GM23248 (cell line): ENCODE measurements around the gene RBP3. TPM values are rescaled to one million over a fixed set of nuclear protein-coding genes. Genes with fewer than 3 reads are reported as not detected.
A peak's percentile ranks its signal among the peaks of the same experiment; 100 is the strongest.

Experiments
- DNase-seq: peaks from one replicate; pipeline ENCODE4 v3.0.0-alpha.2; 2015
- H2AFZ ChIP-seq: fragments of 200-600 bp; sonication (generic); 2 replicates; pipeline ENCODE4 v1.6.1; 2016; ENCODE audit warnings: antibody characterized with exemption
- H3F3A ChIP-seq: fragments of 200-600 bp; sonication (generic); 2 replicates; pipeline ENCODE4 v1.6.1; 2016; ENCODE audit warnings: mild to moderate bottlenecking, antibody characterized with exemption, mixed run types; ENCODE audit not compliant: insufficient read depth
- H3K27ac ChIP-seq: fragments of 200-600 bp; sonication (generic); 2 replicates; pipeline ENCODE4 v1.5.1; 2016; ENCODE audit warnings: mild to moderate bottlenecking
- H3K27me3 ChIP-seq: fragments of 200-600 bp; sonication (generic); replicated peaks from 2 replicates; pipeline ENCODE4 v1.6.1; 2016; ENCODE audit warnings: mild to moderate bottlenecking; ENCODE audit not compliant: insufficient read depth
- H3K36me3 ChIP-seq: fragments of 200-600 bp; sonication (generic); 2 replicates; pipeline ENCODE4 v1.6.1; 2016; ENCODE audit warnings: low read depth, mild to moderate bottlenecking
- H3K4me1 ChIP-seq: fragments of 200-600 bp; sonication (generic); 2 replicates; pipeline ENCODE4 v1.6.1; 2016; ENCODE audit warnings: mild to moderate bottlenecking; ENCODE audit not compliant: insufficient read depth
- H3K4me2 ChIP-seq: fragments of 200-600 bp; sonication (generic); one replicate; pipeline ENCODE4 v1.6.1; 2016; ENCODE audit warnings: mild to moderate bottlenecking; ENCODE audit not compliant: unreplicated experiment
- H3K4me3 ChIP-seq: fragments of 200-600 bp; sonication (generic); 2 replicates; pipeline ENCODE4 v1.5.1; 2016; ENCODE audit warnings: mild to moderate bottlenecking
- H3K79me2 ChIP-seq: fragments of 200-600 bp; sonication (generic); 2 replicates; pipeline ENCODE4 v1.6.1; 2016; ENCODE audit warnings: mild to moderate bottlenecking; ENCODE audit not compliant: insufficient read depth
- H3K9ac ChIP-seq: fragments of 200-600 bp; sonication (generic); 2 replicates; pipeline ENCODE4 v1.6.1; 2016; ENCODE audit warnings: mild to moderate bottlenecking
- H3K9me2 ChIP-seq: fragments of 200-600 bp; sonication (generic); 2 replicates; pipeline ENCODE4 v1.6.1; 2016; ENCODE audit warnings: mixed run types, mild to moderate bottlenecking, moderate library complexity; ENCODE audit not compliant: insufficient read depth
- H3K9me3 ChIP-seq: fragments of 200-600 bp; sonication (generic); one replicate; pipeline ENCODE4 v1.6.1; 2017; ENCODE audit warnings: low read depth
- H4K20me1 ChIP-seq: fragments of 200-600 bp; sonication (generic); 2 replicates; pipeline ENCODE4 v1.6.0; 2016; ENCODE audit not compliant: insufficient read depth
- EZH2 ChIP-seq: fragments of 200-600 bp; sonication (generic); IDR thresholded peaks from 2 replicates; pipeline ENCODE4 v1.6.1; 2018; ENCODE audit warnings: antibody characterized with exemption, mild to moderate bottlenecking; ENCODE audit not compliant: insufficient read depth, poor library complexity, severe bottlenecking
- EZH2phosphoT487 ChIP-seq: fragments of 200-600 bp; sonication (generic); IDR thresholded peaks from 2 replicates; pipeline ENCODE4 v1.6.1; 2018; ENCODE audit warnings: antibody characterized with exemption, moderate library complexity, mild to moderate bottlenecking, low read depth; ENCODE audit not compliant: insufficient read depth
- whole genome bisulfite sequencing, 2 experiments: methylation state at CpG; one replicate each; pipeline ENCODE4 v1.1.6; 2015 to 2017; ENCODE audit warnings: low lambda C conversion rate in 2 of 2, low coverage in 1 of 2; ENCODE audit errors: missing lambda C conversion rate in 2 of 2; 5-methylcytosine and 5-hydroxymethylcytosine counted together
- in situ Hi-C: fragments of 300-500 bp; cut with MboI; formaldehyde crosslinking; loops from 2 replicates; pipeline ENCODE4 v1.15.0; 2020
- polyA plus RNA-seq: library from polyadenylated mRNA; unstranded; fragments of >200 nt; fragmentation: Nextera tagmentation; extraction: Ambion mirVana; gene quantifications from 2 replicates; pipeline ENCODE4 v1.2.1, GENCODE V29; 2016
- total RNA-seq: library from RNA; depleted of rRNA; stranded (reverse); fragments of >200 nt; shearing (Covaris generic); gene quantifications from 2 replicates; pipeline ENCODE4 v1.2.3, GENCODE V29; 2014

The RBP3 gene
- total and polyA plus RNA-seq, 2 experiments from 2014 or later = not detected

GRCh38 chr10:47380341-47381102 lies 32.4 kb downstream of the RBP3 start:
- no peaks in the 10 kb centered on the region for H4K20me1 ChIP-seq
- in situ Hi-C loops = loop anchor here (5.0 kb wide), 1 partner anchor 1098 kb away; no protein-coding TSS in a partner anchor
- H3K9me2 ChIP-seq = no peaks in the 10 kb centered on the region
- H3K79me2 ChIP-seq = no peaks in the 10 kb centered on the region
- H3F3A ChIP-seq = no peaks in the 10 kb centered on the region
- no peak overlapping the region for H3K27ac ChIP-seq
- TF ChIP-seq EZH2phosphoT487 (no peak), EZH2 (no peak)
- no peak for DNase-seq
- no peak overlapping the region for H2AFZ ChIP-seq
- no peak overlapping the region for H3K4me2 ChIP-seq
- peaks cover 68% of the 10 kb centered on the region for H3K27me3 ChIP-seq
- H3K9ac ChIP-seq = no peak overlapping the region
- WGBS, 2 experiments = 47 to 51% methylated on average over 8 of the region's 8 CpGs
- H3K4me1 ChIP-seq = no peaks in the 10 kb centered on the region
- H3K4me3 ChIP-seq = no peak overlapping the region
- no peaks in the 10 kb centered on the region for H3K36me3 ChIP-seq
- no peaks in the 10 kb centered on the region for H3K9me3 ChIP-seq

- no peaks in the 10 kb centered on the region for H3K79me2 ChIP-seq
- H4K20me1 ChIP-seq = no peaks in the 10 kb centered on the region
- H3K4me3 ChIP-seq = no peak overlapping the region
- no peak for DNase-seq
- no peaks in the 10 kb centered on the region for H3K9me2 ChIP-seq
- TF ChIP-seq EZH2phosphoT487 (no peak), EZH2 (no peak)
- no peaks in the 10 kb centered on the region for H3K36me3 ChIP-seq
- H3K4me1 ChIP-seq = no peaks in the 10 kb centered on the region
- H3K9ac ChIP-seq = no peak overlapping the region
- H3K4me2 ChIP-seq = no peak overlapping the region
- in situ Hi-C loops = loop anchor here (5.0 kb wide), 1 partner anchor 1099 kb away; no protein-coding TSS in a partner anchor
- peaks cover 63% of the 10 kb centered on the region for H3K27me3 ChIP-seq
- H3K27ac ChIP-seq = no peak overlapping the region
- no peaks in the 10 kb centered on the region for H3K9me3 ChIP-seq
- H2AFZ ChIP-seq = no peak overlapping the region
- H3F3A ChIP-seq = no peaks in the 10 kb centered on the region
- 32 to 38% methylated on average over 1 of the region's 1 CpG for WGBS, 2 experiments
Observed at GRCh38 chr10:47381103-47381395, 32.9 kb downstream of the RBP3 start.

GRCh38 chr10:47381427-47382379 lies 33.5 kb downstream of the RBP3 start:
- Histone ChIP-seq H3K4me3 (no peak overlapping the region), H3K9me3 (no peaks in the 10 kb centered on the region), H3K36me3 (no peaks in the 10 kb centered on the region), H3F3A (no peaks in the 10 kb centered on the region), H3K79me2 (no peaks in the 10 kb centered on the region), H3K4me1 (no peaks in the 10 kb centered on the region), H4K20me1 (no peaks in the 10 kb centered on the region), H3K4me2 (no peak overlapping the region), H3K9me2 (no peaks in the 10 kb centered on the region), H3K27ac (no peak overlapping the region), H3K9ac (no peak overlapping the region), H2AFZ (no peak overlapping the region), H3K27me3 (peaks cover 57% of the 10 kb centered on the region)
- in situ Hi-C loops = loop anchor here (5.0 kb wide), 1 partner anchor 1099 kb away; no protein-coding TSS in a partner anchor
- no peak for DNase-seq
- TF ChIP-seq EZH2phosphoT487 = no peak
- TF ChIP-seq EZH2 = no peak
- WGBS, 2 experiments = 48 to 54% methylated on average over 9 of the region's 9 CpGs

- H3K27ac ChIP-seq = no peak overlapping the region
- peak overlapping the region; percentile 76 for H3K4me2 ChIP-seq
- H4K20me1 ChIP-seq = no peaks in the 10 kb centered on the region
- H3K9me2 ChIP-seq = no peaks in the 10 kb centered on the region
- no peaks in the 10 kb centered on the region for H3K9me3 ChIP-seq
- H3K27me3 ChIP-seq = peaks cover 40% of the 10 kb centered on the region
- H3K9ac ChIP-seq = no peak overlapping the region
- no peak for DNase-seq
- H3K79me2 ChIP-seq = no peaks in the 10 kb centered on the region
- TF ChIP-seq EZH2phosphoT487 = no peak
- no peak for TF ChIP-seq EZH2
- peak overlapping the region; percentile 86 for H2AFZ ChIP-seq
- WGBS, 2 experiments = 31 to 34% methylated on average over 9 of the region's 9 CpGs
- H3F3A ChIP-seq = no peaks in the 10 kb centered on the region
- in situ Hi-C loops = loop anchor here (5.0 kb wide), 1 partner anchor 1101 kb away; no protein-coding TSS in a partner anchor
- H3K36me3 ChIP-seq = no peaks in the 10 kb centered on the region
- peak overlapping the region; percentile 81 for H3K4me3 ChIP-seq
- H3K4me1 ChIP-seq = no peaks in the 10 kb centered on the region
Observed at GRCh38 chr10:47383261-47384147, 35.3 kb downstream of the RBP3 start.
